ENCODE results near the gene SRD5A3.

- TF ChIP-seq, protein P1, sequence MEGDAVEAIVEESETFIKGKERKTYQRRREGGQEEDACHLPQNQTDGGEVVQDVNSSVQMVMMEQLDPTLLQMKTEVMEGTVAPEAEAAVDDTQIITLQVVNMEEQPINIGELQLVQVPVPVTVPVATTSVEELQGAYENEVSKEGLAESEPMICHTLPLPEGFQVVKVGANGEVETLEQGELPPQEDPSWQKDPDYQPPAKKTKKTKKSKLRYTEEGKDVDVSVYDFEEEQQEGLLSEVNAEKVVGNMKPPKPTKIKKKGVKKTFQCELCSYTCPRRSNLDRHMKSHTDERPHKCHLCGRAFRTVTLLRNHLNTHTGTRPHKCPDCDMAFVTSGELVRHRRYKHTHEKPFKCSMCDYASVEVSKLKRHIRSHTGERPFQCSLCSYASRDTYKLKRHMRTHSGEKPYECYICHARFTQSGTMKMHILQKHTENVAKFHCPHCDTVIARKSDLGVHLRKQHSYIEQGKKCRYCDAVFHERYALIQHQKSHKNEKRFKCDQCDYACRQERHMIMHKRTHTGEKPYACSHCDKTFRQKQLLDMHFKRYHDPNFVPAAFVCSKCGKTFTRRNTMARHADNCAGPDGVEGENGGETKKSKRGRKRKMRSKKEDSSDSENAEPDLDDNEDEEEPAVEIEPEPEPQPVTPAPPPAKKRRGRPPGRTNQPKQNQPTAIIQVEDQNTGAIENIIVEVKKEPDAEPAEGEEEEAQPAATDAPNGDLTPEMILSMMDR (IDR thresholded peaks at IDR 0.05), result no peak
- no peak for TF ChIP-seq POLR2A (IDR thresholded peaks at IDR 0.05)
- TF ChIP-seq EP300 (IDR thresholded peaks at IDR 0.05; ENCODE audit: low read depth), result no peak
Observed at GRCh38 chr4:55416176-55416575, 70.1 kb downstream of the SRD5A3 start.
